ENCODE results near the gene THOC6.

Gene THOC6

GRCh38 chr16:3008690-3009037, 15.2 kb upstream of the THOC6 start:
- TF ChIP-seq TEAD4 (IDR thresholded peaks at IDR 0.05) (no peak), USF1 (IDR thresholded peaks at IDR 0.05) (no peak), EP300 (IDR thresholded peaks at IDR 0.05; ENCODE audit: borderline replicate concordance) (no peak), YY1 (IDR thresholded peaks at IDR 0.05; ENCODE audit: low read depth) (no peak), CREB1 (IDR thresholded peaks at IDR 0.05; ENCODE audit: low read depth) (no peak)

- TF ChIP-seq EP300 (IDR thresholded peaks at IDR 0.05; ENCODE audit: borderline replicate concordance) = peak; percentile 89
- TF ChIP-seq TEAD4 (IDR thresholded peaks at IDR 0.05) = peak; percentile 96
- peak; percentile 35; the same call in 1 of the 2 replicates for TF ChIP-seq CEBPB (IDR thresholded peaks at IDR 0.05)
- peak; percentile 97 for TF ChIP-seq ZBTB7A (IDR thresholded peaks at IDR 0.05; ENCODE audit: low read depth)
- TF ChIP-seq TCF12 (IDR thresholded peaks at IDR 0.05; ENCODE audit: low read depth) = peak; percentile 95
- peak; percentile 86 for TF ChIP-seq NFIC (IDR thresholded peaks at IDR 0.05)
- TF ChIP-seq EGR1 (IDR thresholded peaks at IDR 0.05) = no peak; the same call in 1 of the 2 replicates
- peak; percentile 69; the same call in 1 of the 2 replicates for TF ChIP-seq FOXM1 (IDR thresholded peaks at IDR 0.05; ENCODE audit: borderline replicate concordance, low read depth)
- TF ChIP-seq MAX (IDR thresholded peaks at IDR 0.05) = peak; percentile 73
- TF ChIP-seq USF1 (IDR thresholded peaks at IDR 0.05) = peak; percentile 27; the same call in 1 of the 2 replicates
- TF ChIP-seq TAF1 (IDR thresholded peaks at IDR 0.05; ENCODE audit: low read depth) = 0 out of 2 replicates have a peak, but pooled peaks have one; percentile 23
- 0 out of 2 replicates have a peak, but pooled peaks have one; percentile 17 for TF ChIP-seq CREB1 (IDR thresholded peaks at IDR 0.05; ENCODE audit: low read depth)
- no peak for TF ChIP-seq REST (IDR thresholded peaks at IDR 0.05; ENCODE audit: low read depth)
- TF ChIP-seq RAD21 (IDR thresholded peaks at IDR 0.05; ENCODE audit: low read depth) = no peak
- TF ChIP-seq YY1 (IDR thresholded peaks at IDR 0.05; ENCODE audit: low read depth) = peak; percentile 67
Measured at GRCh38 chr16:3009568-3010390, 14.1 kb upstream of the THOC6 start.

- TF ChIP-seq TAF1 (IDR thresholded peaks at IDR 0.05; ENCODE audit: low read depth) = no peak
Measured at GRCh38 chr16:3010510-3010909, 13.3 kb upstream of the THOC6 start.

GRCh38 chr16:3012246-3012645, 11.6 kb upstream of the THOC6 start:
- TF ChIP-seq RAD21 (IDR thresholded peaks at IDR 0.05; ENCODE audit: low read depth) (peak; percentile 7; the same call in 1 of the 2 replicates), ZBTB7A (IDR thresholded peaks at IDR 0.05; ENCODE audit: low read depth) (no peak), TEAD4 (IDR thresholded peaks at IDR 0.05) (0 out of 2 replicates have a peak, but pooled peaks have one; percentile 34), EP300 (IDR thresholded peaks at IDR 0.05; ENCODE audit: borderline replicate concordance) (0 out of 2 replicates have a peak, but pooled peaks have one; percentile 24), TCF12 (IDR thresholded peaks at IDR 0.05; ENCODE audit: low read depth) (no peak)

GRCh38 chr16:3012828-3013420, 10.9 kb upstream of the THOC6 start, which contains the start of gene CLDN9:
TSS of gene CLDN9 (plus strand) at chr16:3012923. CDS start at chr16:3013363, 440 bp downstream.
- TF ChIP-seq CEBPB (IDR thresholded peaks at IDR 0.05) (no peak), TCF12 (IDR thresholded peaks at IDR 0.05; ENCODE audit: low read depth) (0 out of 2 replicates have a peak, but pooled peaks have one; percentile 32), TEAD4 (IDR thresholded peaks at IDR 0.05) (peak; percentile 13; the same call in 1 of the 2 replicates), RAD21 (IDR thresholded peaks at IDR 0.05; ENCODE audit: low read depth) (peak; percentile 4; the same call in 1 of the 2 replicates)

GRCh38 chr16:3013491-3013951, 10.3 kb upstream of the THOC6 start:
- TF ChIP-seq NFIC (IDR thresholded peaks at IDR 0.05) (no peak), MAX (IDR thresholded peaks at IDR 0.05) (peak; percentile 80), FOXM1 (IDR thresholded peaks at IDR 0.05; ENCODE audit: borderline replicate concordance, low read depth) (no peak), USF1 (IDR thresholded peaks at IDR 0.05) (peak; percentile 62)

GRCh38 chr16:3013998-3014690, 9.7 kb upstream of the THOC6 start:
- TF ChIP-seq NFIC (IDR thresholded peaks at IDR 0.05) = no peak
- no peak for TF ChIP-seq EP300 (IDR thresholded peaks at IDR 0.05; ENCODE audit: borderline replicate concordance)
- TF ChIP-seq YY1 (IDR thresholded peaks at IDR 0.05; ENCODE audit: low read depth) = no peak
- TF ChIP-seq TEAD4 (IDR thresholded peaks at IDR 0.05) = no peak
- no peak for TF ChIP-seq MAX (IDR thresholded peaks at IDR 0.05)
- TF ChIP-seq CREB1 (IDR thresholded peaks at IDR 0.05; ENCODE audit: low read depth) = no peak
- no peak for TF ChIP-seq TAF1 (IDR thresholded peaks at IDR 0.05; ENCODE audit: low read depth)

Measured in Ishikawa (cell line).